Measurements from ENCODE around the gene GSK3A. TPM values are rescaled to one million over a fixed set of nuclear protein-coding genes. Genes with fewer than 3 reads are reported as not detected.
"Not testable (repeated sequence)": the region's sequence is repeated elsewhere in the genome, so short reads cannot be mapped to it uniquely, and the experiment has no call there.

Gene GSK3A
- total RNA-seq, 1 donor from 2014 or later, result 39.8 TPM

GRCh38 chr19:42261763-42262162 is 19.4 kb upstream of the GSK3A start:
- no peak overlapping the region for H3K4me3 ChIP-seq
- H3K36me3 ChIP-seq, result no peaks in the 10 kb centered on the region
- H3K27me3 ChIP-seq (ENCODE audit: low read depth), result no peaks in the 10 kb centered on the region
- no peak for TF ChIP-seq CTCF (IDR thresholded peaks at IDR 0.05)
- intact Hi-C loops (cut with DNase I), result no loop called here
- peaks cover 2% of the 10 kb centered on the region for H3K4me1 ChIP-seq
- no peaks in the 10 kb centered on the region for H3K9me3 ChIP-seq
- no peak overlapping the region for H3K27ac ChIP-seq
- DNase-seq (no peak), ATAC-seq (no peak)

DNA sequence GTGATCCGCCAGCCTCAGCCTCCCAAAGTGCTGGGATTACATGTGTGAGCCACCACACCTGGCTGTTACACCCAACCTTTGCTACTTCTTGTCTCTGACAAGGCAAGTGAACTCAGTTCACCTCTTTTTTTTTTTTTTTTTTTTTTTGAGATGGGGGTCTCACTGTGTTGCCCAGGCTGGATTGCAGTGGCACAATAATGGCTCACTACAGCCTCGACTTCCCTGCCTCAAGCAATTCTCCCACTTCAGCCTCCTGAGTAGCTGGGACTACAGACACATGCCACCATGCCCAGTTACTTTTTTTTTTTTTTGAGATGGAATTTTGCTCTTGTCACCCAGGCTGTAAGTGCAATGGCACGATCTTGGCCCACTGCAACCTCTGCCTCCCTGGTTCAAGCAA is 15.4 kb upstream of the GSK3A start:
- peaks cover 19% of the 10 kb centered on the region for H3K4me1 ChIP-seq
- H3K36me3 ChIP-seq; H3K9me3 ChIP-seq; DNase-seq; H3K27ac ChIP-seq; ATAC-seq; H3K4me3 ChIP-seq; H3K27me3 ChIP-seq (ENCODE audit: low read depth); intact Hi-C loops (cut with DNase I): not testable (repeated sequence)

- Histone ChIP-seq H3K4me1 (peaks cover 36% of the 10 kb centered on the region), H3K4me3 (peak overlapping the region; percentile 97), H3K27me3 (ENCODE audit: low read depth) (no peaks in the 10 kb centered on the region), H3K9me3 (no peaks in the 10 kb centered on the region), H3K36me3 (no peaks in the 10 kb centered on the region), H3K27ac (peak overlapping the region; percentile 98)
- no peak for DNase-seq
- intact Hi-C loops (cut with DNase I), result no loop called here
- TF ChIP-seq CTCF (IDR thresholded peaks at IDR 0.05), result no peak
- ATAC-seq, result peak; percentile 2 to 5
Observed at GRCh38 chr19:42255766-42256745, 13.7 kb upstream of the GSK3A start.

DNA sequence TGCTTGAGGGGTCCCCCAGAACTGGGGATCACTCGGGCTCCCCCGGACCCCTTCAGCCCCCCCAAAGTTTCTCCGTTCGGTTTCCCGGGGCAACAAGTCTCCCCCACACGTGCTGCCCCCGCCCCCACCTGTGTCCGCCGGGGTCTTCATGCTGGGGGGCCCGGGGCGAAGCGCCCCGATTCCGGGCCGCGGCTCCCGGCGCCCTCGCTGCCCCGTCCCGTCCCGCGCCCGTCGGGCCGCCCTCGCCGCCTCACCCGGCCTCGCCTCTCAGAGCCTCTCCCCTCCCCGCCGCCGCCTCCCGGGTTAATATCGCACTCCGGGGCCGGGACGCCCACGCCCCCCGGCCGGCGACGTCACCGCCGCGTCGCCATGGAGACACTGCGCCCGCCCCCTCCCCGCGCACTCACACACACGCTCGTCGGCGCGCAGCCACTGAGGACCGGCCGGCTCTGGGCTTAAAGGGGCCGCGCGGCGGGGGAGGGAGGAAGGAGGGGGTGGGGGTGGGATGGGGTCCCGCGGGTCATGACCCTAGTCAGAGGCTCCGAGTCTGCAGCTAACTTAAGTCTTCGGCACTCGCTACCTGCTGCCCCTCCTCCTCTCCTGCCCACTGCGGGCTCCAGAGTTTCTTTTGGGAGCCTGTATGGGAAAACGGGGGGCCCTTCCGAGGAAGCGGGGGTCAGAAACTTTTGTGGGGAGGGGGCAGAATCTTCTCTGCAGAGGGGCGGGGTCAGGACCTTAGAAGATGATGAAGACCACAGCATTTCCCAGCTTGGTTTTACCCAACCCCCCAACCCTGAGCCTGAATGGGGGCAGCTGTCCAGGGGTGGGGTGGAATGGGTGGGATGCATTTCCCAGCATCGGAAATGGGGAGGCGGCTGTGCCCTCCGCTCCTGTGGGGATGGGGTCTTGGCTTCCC is 12.7 kb upstream of the GSK3A start, which contains the start of gene ERF:
Gene ERF (minus strand): TSS at position 279 of the 916 bp plus-strand sequence. CDS start 129 bp downstream, at position 150.
- intact Hi-C loops (cut with DNase I), result no loop called here
- H3K27ac ChIP-seq, result peak within 1 kb of the TSS; percentile 98
- H3K4me1 ChIP-seq, result peaks cover 45% of the 10 kb centered on the region
- peaks cover 2% of the 10 kb centered on the region for H3K36me3 ChIP-seq
- no peak for TF ChIP-seq CTCF (IDR thresholded peaks at IDR 0.05)
- no peaks in the 10 kb centered on the region for H3K27me3 ChIP-seq (ENCODE audit: low read depth)
- H3K4me3 ChIP-seq, result peak within 1 kb of the TSS; percentile 97
- no peaks in the 10 kb centered on the region for H3K9me3 ChIP-seq
- ATAC-seq (peak; percentile 91 to 92), DNase-seq (peak; percentile 95)

GRCh38 chr19:42254089-42254849 is 11.9 kb upstream of the GSK3A start:
- Histone ChIP-seq H3K36me3 (peaks cover 10% of the 10 kb centered on the region), H3K9me3 (no peaks in the 10 kb centered on the region), H3K4me1 (peaks cover 54% of the 10 kb centered on the region), H3K27ac (peak overlapping the region; percentile 98), H3K27me3 (ENCODE audit: low read depth) (no peaks in the 10 kb centered on the region), H3K4me3 (peak overlapping the region; percentile 97)
- peak; percentile 46 to 49 for ATAC-seq
- peak; percentile 84 for DNase-seq
- intact Hi-C loops (cut with DNase I), result no loop called here
- no peak for TF ChIP-seq CTCF (IDR thresholded peaks at IDR 0.05)

All from lower lobe of right lung (tissue), 2 donors.